Coronary artery (tissue), 2 donors: ENCODE measurements around the gene EFNA5.

Source experiments
- DNase-seq: peaks from one replicate; pipeline ENCODE4 v3.0.0-alpha.2; 2017; ENCODE audit warnings: low spot score
- H3K27ac ChIP-seq, 2 donors: fragments of 200-600 bp; sonication (generic); one replicate each; pipeline ENCODE4 v1.5.1; 2016 to 2019
- H3K4me3 ChIP-seq: fragments of 200-600 bp; sonication (generic); 2 replicates; pipeline ENCODE4 v1.5.1; 2016; ENCODE audit warnings: mild to moderate bottlenecking, moderate library complexity
- TF ChIP-seq, protein P1 (sequence below): fragments of 200-600 bp; sonication (generic); IDR thresholded peaks from one replicate; pipeline ENCODE4 v1.5.1; 2019; ENCODE audit warnings: antibody characterized with exemption

The EFNA5 gene

GRCh38 chr5:107370396-107370968 lies 300.3 kb downstream of the EFNA5 start:
- TF ChIP-seq, protein P1, sequence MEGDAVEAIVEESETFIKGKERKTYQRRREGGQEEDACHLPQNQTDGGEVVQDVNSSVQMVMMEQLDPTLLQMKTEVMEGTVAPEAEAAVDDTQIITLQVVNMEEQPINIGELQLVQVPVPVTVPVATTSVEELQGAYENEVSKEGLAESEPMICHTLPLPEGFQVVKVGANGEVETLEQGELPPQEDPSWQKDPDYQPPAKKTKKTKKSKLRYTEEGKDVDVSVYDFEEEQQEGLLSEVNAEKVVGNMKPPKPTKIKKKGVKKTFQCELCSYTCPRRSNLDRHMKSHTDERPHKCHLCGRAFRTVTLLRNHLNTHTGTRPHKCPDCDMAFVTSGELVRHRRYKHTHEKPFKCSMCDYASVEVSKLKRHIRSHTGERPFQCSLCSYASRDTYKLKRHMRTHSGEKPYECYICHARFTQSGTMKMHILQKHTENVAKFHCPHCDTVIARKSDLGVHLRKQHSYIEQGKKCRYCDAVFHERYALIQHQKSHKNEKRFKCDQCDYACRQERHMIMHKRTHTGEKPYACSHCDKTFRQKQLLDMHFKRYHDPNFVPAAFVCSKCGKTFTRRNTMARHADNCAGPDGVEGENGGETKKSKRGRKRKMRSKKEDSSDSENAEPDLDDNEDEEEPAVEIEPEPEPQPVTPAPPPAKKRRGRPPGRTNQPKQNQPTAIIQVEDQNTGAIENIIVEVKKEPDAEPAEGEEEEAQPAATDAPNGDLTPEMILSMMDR: no peak
- Histone ChIP-seq H3K4me3 (no peak overlapping the region), H3K27ac (no peak overlapping the region)
- DNase-seq: no peak

DNA sequence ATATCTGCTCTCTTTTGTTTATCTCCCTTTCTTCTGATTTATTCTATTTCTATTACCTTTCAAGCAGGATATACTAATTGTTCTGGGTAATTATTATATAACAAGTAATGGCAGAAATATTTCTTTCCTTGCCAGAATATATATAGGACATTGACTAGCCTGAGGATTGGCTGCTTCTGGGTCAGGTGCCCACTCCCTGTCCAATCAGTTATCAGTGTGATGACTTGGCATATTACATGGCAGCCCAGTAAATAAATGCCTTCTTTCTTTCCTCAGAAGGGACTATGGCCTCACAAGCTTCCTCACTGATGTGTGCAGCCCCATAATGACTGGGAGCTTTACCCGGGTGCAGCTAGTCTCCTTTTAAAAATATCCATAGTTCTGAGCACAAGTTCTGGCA lies 301.1 kb downstream of the EFNA5 start:
- DNase-seq: no peak
- Histone ChIP-seq H3K4me3 (no peak overlapping the region), H3K27ac (no peak overlapping the region)
- TF ChIP-seq, protein P1: no peak

GRCh38 chr5:107368615-107369014 lies 302.1 kb downstream of the EFNA5 start:
- DNase-seq: no peak
- Histone ChIP-seq H3K27ac (no peak overlapping the region), H3K4me3 (no peak overlapping the region)
- TF ChIP-seq, protein P1: no peak

DNA sequence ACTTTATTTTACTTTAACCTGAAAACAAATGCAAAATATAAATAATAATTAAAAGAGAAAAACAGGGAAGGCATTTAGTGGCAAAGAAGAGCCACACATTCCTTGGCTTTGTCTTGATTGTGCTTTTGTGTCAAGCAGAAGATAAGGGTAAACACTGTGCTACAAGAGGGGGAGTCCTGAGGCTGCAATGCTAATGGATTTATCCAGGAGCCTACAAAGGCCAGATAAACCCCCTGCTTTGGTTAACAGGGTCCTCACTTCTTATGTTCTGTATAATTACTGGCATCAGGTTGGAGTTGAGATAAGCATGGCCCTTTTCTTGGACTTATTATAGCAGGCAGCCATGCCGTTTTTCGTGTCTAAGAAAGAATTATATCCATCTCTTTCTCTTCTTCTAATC lies 302.8 kb downstream of the EFNA5 start:
- no peak for DNase-seq
- Histone ChIP-seq H3K4me3 (no peak overlapping the region), H3K27ac (no peak overlapping the region)
- TF ChIP-seq, protein P1: no peak

GRCh38 chr5:107367480-107367879 lies 303.3 kb downstream of the EFNA5 start:
- Histone ChIP-seq H3K4me3 (no peak overlapping the region), H3K27ac (no peak overlapping the region)
- TF ChIP-seq, protein P1: no peak
- no peak for DNase-seq

DNA sequence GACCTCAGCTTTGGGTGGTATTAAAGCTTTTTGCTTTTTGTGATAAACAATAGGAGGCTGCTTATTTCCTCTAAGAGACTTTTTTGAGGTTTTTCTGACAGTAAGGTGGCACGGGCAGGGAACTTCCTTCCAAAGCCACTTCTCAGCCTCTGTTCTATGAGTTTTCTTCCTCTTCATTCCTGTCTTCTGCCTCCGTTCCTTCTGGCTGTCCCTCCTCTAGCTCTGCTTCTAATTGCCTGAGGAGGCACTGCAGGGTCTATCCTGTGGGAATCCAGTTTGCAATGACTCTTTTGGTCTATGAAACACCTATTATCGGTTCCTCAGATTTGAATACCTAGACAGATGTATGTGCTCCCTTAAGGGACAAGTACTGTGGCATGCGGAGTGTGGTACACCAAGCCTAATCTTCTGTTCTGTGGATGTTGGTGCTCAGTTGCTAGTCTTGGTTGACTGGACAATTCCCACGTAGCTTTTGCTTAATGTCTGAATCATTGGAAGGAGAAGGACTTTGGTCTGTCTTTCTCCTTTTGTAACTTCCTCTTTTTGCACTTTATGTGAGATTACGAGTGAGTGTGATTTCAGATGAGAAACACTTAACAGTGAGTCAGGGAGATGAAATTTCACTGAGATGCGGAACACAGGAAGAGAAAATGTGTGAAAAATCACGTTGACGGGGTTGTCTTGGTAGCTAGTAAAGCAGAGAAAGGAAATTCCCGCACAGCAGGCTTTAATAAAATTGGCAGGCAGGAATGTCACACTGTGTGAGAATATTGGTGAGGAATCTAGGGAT lies 305.2 kb downstream of the EFNA5 start:
- no peak overlapping the region for H3K27ac ChIP-seq
- TF ChIP-seq, protein P1: no peak
- no peak overlapping the region for H3K4me3 ChIP-seq
- DNase-seq: no peak
